Heart left ventricle (tissue), 13 donors: ENCODE data around the gene PLEKHM3.

ENCODE experiments used
- POLR2A ChIP-seq, 2 donors: fragments of 450-650 bp; IDR thresholded peaks; one replicate each; pipeline ENCODE4 v1.6.1; 2017; ENCODE audit warnings: antibody characterized with exemption in 2 of 2, mild to moderate bottlenecking in 2 of 2, moderate library complexity in 2 of 2
- TF ChIP-seq, protein P1 (sequence below), 12 donors: fragments of 200-600 bp; sonication (generic) in 4 of 12; IDR thresholded peaks; one replicate each; pipeline versions ENCODE4 v1.5.0 to v1.8.0; 2018 to 2022; ENCODE audit warnings: antibody characterized with exemption in 12 of 12, mild to moderate bottlenecking in 5 of 12
- donor health status: ischemic (EF 13 %, LVEDD 7.1; RV severe dilation, severe dysfunction).
- donor health status: DM: no; HTN: yes; CAD: no.
- donor health status: DM: no; HTN: no; CAD: no.
- donor health status: ischemic (EF 25% LVEDD 6.9; RV normal size, moderate dysfunction).
- donor health status: ischemic (EF 25% LVEDD 5.7; RV mildly dilated, moderate dysfunction).
- donor health status: ischemic (EF 35%, LVEDD 5.7; RV mildly dilated, moderate dysfunction).
- donor health status: nonischemic (EF 11% LVEDD 7.7; RV severe dilation, severe dysfunction).
- donor health status: DM: yes; HTN: yes; CAD: no.
- donor health status: PGD.
- donor health status: ischemic (EF 29% LVEDD 5.4; RV normal size, mild dysfunction).
- donor health status: nonischemic (EF 23%, LVEDD 6.1; RV moderate dilation, normal function).

DNA sequence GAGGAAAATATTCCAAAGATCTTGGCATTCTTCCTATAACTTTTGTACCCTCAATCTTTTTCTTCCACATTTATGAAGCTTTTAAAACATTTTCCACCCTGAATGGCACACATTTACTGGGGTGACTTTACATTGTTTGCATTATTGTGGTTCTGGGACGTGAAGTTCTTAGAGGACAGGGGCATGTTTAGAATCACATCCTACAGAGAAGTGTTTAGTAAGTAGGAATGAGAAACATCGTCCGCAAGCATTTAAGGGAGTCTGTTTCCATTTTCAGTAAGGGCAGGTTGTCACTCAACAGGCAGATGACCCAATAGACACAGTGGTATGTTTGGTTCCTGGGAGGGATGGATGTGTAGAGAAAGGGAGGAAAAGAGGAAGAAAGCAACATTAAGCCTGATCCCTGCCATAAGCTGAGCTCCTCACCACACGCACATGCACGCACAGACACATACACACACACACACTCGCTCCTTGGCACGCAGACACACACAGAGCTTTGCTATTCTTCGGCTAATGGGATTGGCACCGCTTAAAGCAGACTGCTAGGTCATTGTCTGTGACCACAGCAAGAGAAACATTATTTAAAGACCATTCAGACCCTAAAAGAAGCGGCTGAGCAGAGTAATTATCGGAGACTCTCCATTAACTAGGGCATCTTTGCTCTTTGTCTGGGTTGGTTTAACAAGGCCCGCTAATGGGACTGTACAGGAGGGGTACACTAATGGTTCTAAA is 14.2 kb upstream of the PLEKHM3 start:
- TF ChIP-seq, protein P1, sequence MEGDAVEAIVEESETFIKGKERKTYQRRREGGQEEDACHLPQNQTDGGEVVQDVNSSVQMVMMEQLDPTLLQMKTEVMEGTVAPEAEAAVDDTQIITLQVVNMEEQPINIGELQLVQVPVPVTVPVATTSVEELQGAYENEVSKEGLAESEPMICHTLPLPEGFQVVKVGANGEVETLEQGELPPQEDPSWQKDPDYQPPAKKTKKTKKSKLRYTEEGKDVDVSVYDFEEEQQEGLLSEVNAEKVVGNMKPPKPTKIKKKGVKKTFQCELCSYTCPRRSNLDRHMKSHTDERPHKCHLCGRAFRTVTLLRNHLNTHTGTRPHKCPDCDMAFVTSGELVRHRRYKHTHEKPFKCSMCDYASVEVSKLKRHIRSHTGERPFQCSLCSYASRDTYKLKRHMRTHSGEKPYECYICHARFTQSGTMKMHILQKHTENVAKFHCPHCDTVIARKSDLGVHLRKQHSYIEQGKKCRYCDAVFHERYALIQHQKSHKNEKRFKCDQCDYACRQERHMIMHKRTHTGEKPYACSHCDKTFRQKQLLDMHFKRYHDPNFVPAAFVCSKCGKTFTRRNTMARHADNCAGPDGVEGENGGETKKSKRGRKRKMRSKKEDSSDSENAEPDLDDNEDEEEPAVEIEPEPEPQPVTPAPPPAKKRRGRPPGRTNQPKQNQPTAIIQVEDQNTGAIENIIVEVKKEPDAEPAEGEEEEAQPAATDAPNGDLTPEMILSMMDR (IDR thresholded peaks at IDR 0.05): no peak
- no peak for TF ChIP-seq POLR2A (IDR thresholded peaks at IDR 0.05)
